Measurements from ENCODE around the gene TLX2.

Gene TLX2

GRCh38 chr2:74515271-74515980 lies 1.2 kb downstream of the TLX2 start:
- no peak for DNase-seq
- Histone ChIP-seq H3K27me3 (ENCODE audit: insufficient read depth, low read length, poor library complexity) (peaks cover 28% of the 10 kb centered on the region), H3K9me3 (ENCODE audit: insufficient read depth, low read length, severe bottlenecking) (no peaks in the 10 kb centered on the region), H3K4me1 (ENCODE audit: insufficient read depth, low read length) (peaks cover 7% of the 10 kb centered on the region; the same call in 1 of the 2 replicates), H2AFZ (ENCODE audit: low read depth, low read length) (no peak overlapping the region), H3K9ac (ENCODE audit: low read depth, low read length) (no peak overlapping the region), H3K4me3 (ENCODE audit: low read depth in 1 of 2, low read length in 2 of 2) (no peak overlapping the region), H4K20me1 (ENCODE audit: insufficient read depth, low read length) (no peaks in the 10 kb centered on the region), H3K79me2 (ENCODE audit: insufficient read depth, low read length) (no peaks in the 10 kb centered on the region), H3K36me3 (ENCODE audit: insufficient read depth, low read length) (no peaks in the 10 kb centered on the region), H3K4me2 (ENCODE audit: insufficient read depth, low read length) (no peak overlapping the region), H3K27ac (ENCODE audit: low read length) (no peak overlapping the region)
- no peak for ATAC-seq (ENCODE audit: insufficient read depth, low read depth)
- TF ChIP-seq CTCF (IDR thresholded peaks at IDR 0.05; ENCODE audit: borderline replicate concordance, extremely low read depth, low read length, poor library complexity, severe bottlenecking) (no peak), EZH2 (IDR thresholded peaks at IDR 0.05; ENCODE audit: borderline replicate concordance, low read depth, low read length, severe bottlenecking) (no peak)

- ATAC-seq (ENCODE audit: insufficient read depth, low read depth) (no peak), DNase-seq (no peak)
- Histone ChIP-seq H3K9me3 (ENCODE audit: insufficient read depth, low read length, severe bottlenecking) (no peaks in the 10 kb centered on the region), H3K27ac (ENCODE audit: low read length) (no peak overlapping the region), H3K9ac (ENCODE audit: low read depth, low read length) (no peak overlapping the region), H3K27me3 (ENCODE audit: insufficient read depth, low read length, poor library complexity) (peaks cover 28% of the 10 kb centered on the region), H3K4me1 (ENCODE audit: insufficient read depth, low read length) (peaks cover 7% of the 10 kb centered on the region; the same call in 1 of the 2 replicates), H3K4me3 (ENCODE audit: low read depth in 1 of 2, low read length in 2 of 2) (no peak overlapping the region), H3K4me2 (ENCODE audit: insufficient read depth, low read length) (no peak overlapping the region), H4K20me1 (ENCODE audit: insufficient read depth, low read length) (no peaks in the 10 kb centered on the region), H3K36me3 (ENCODE audit: insufficient read depth, low read length) (no peaks in the 10 kb centered on the region), H3K79me2 (ENCODE audit: insufficient read depth, low read length) (no peaks in the 10 kb centered on the region), H2AFZ (ENCODE audit: low read depth, low read length) (no peak overlapping the region)
- no peak for TF ChIP-seq CTCF (IDR thresholded peaks at IDR 0.05; ENCODE audit: borderline replicate concordance, extremely low read depth, low read length, poor library complexity, severe bottlenecking)
These were observed 1.9 kb downstream of the TLX2 start for GRCh38 chr2:74515981-74516633.

GRCh38 chr2:74516650-74517049 lies 2.4 kb downstream of the TLX2 start:
- H3K9me3 ChIP-seq (ENCODE audit: insufficient read depth, low read length, severe bottlenecking) = no peaks in the 10 kb centered on the region
- H2AFZ ChIP-seq (ENCODE audit: low read depth, low read length) = no peak overlapping the region
- no peak overlapping the region for H3K9ac ChIP-seq (ENCODE audit: low read depth, low read length)
- H3K27me3 ChIP-seq (ENCODE audit: insufficient read depth, low read length, poor library complexity) = peaks cover 28% of the 10 kb centered on the region
- no peaks in the 10 kb centered on the region for H4K20me1 ChIP-seq (ENCODE audit: insufficient read depth, low read length)
- no peaks in the 10 kb centered on the region for H3K79me2 ChIP-seq (ENCODE audit: insufficient read depth, low read length)
- no peak for TF ChIP-seq EZH2 (IDR thresholded peaks at IDR 0.05; ENCODE audit: borderline replicate concordance, low read depth, low read length, severe bottlenecking)
- no peak for TF ChIP-seq CTCF (IDR thresholded peaks at IDR 0.05; ENCODE audit: borderline replicate concordance, extremely low read depth, low read length, poor library complexity, severe bottlenecking)
- H3K4me1 ChIP-seq (ENCODE audit: insufficient read depth, low read length) = peaks cover 7% of the 10 kb centered on the region; the same call in 1 of the 2 replicates
- no peak for ATAC-seq (ENCODE audit: insufficient read depth, low read depth)
- H3K27ac ChIP-seq (ENCODE audit: low read length) = no peak overlapping the region
- no peak overlapping the region for H3K4me2 ChIP-seq (ENCODE audit: insufficient read depth, low read length)
- no peak overlapping the region for H3K4me3 ChIP-seq (ENCODE audit: low read depth in 1 of 2, low read length in 2 of 2)
- no peaks in the 10 kb centered on the region for H3K36me3 ChIP-seq (ENCODE audit: insufficient read depth, low read length)
- no peak for DNase-seq
